ENCODE results near the gene NRCAM.

NRCAM gene

GRCh38 chr7:108158776-108159175 is 297.5 kb downstream of the NRCAM start:
- H3K27me3 ChIP-seq (ENCODE audit: low read length): no peaks in the 10 kb centered on the region; the same call in 1 of the 2 replicates
- H3F3A ChIP-seq (ENCODE audit: insufficient read depth): no peaks in the 10 kb centered on the region
- H4K20me1 ChIP-seq (ENCODE audit: low read depth, low read length): no peaks in the 10 kb centered on the region
- H3K36me3 ChIP-seq (ENCODE audit: low read length): no peaks in the 10 kb centered on the region
- TF ChIP-seq CTCF (IDR thresholded peaks at IDR 0.05; ENCODE audit: insufficient read depth, low read length, poor library complexity, severe bottlenecking): no peak
- no peak for TF ChIP-seq EZH2phosphoT487 (conservative IDR thresholded peaks at IDR 0.05; ENCODE audit: low read length)
- H3K9ac ChIP-seq (ENCODE audit: low read length): no peak overlapping the region
- H3K9me2 ChIP-seq (replicated peaks; ENCODE audit: insufficient read depth, low read length): no peaks in the 10 kb centered on the region
- no peak overlapping the region for H3K4me2 ChIP-seq (ENCODE audit: low read depth, low read length, poor library complexity, severe bottlenecking)
- no peak overlapping the region for H3K4me3 ChIP-seq (ENCODE audit: insufficient read depth, low read length, poor library complexity, severe bottlenecking)
- no peak overlapping the region for H3K27ac ChIP-seq (ENCODE audit: low read depth, low read length)
- H3K79me2 ChIP-seq (ENCODE audit: insufficient read depth, low read length): no peaks in the 10 kb centered on the region
- H3K9me3 ChIP-seq (ENCODE audit: insufficient read depth, low read length): no peaks in the 10 kb centered on the region
- H2AFZ ChIP-seq (ENCODE audit: low read depth, low read length, severe bottlenecking): no peak overlapping the region

GRCh38 chr7:108157606-108158335 is 298.5 kb downstream of the NRCAM start:
- Histone ChIP-seq H3K36me3 (ENCODE audit: low read length) (no peaks in the 10 kb centered on the region), H3K27me3 (ENCODE audit: low read length) (no peaks in the 10 kb centered on the region; the same call in 1 of the 2 replicates), H3K9ac (ENCODE audit: low read length) (no peak overlapping the region), H4K20me1 (ENCODE audit: low read depth, low read length) (no peaks in the 10 kb centered on the region), H3K9me3 (ENCODE audit: insufficient read depth, low read length) (no peaks in the 10 kb centered on the region), H3F3A (ENCODE audit: insufficient read depth) (no peaks in the 10 kb centered on the region), H2AFZ (ENCODE audit: low read depth, low read length, severe bottlenecking) (no peak overlapping the region), H3K4me2 (ENCODE audit: low read depth, low read length, poor library complexity, severe bottlenecking) (no peak overlapping the region), H3K4me3 (ENCODE audit: insufficient read depth, low read length, poor library complexity, severe bottlenecking) (no peak overlapping the region), H3K27ac (ENCODE audit: low read depth, low read length) (no peak overlapping the region), H3K79me2 (ENCODE audit: insufficient read depth, low read length) (no peaks in the 10 kb centered on the region), H3K9me2 (replicated peaks; ENCODE audit: insufficient read depth, low read length) (no peaks in the 10 kb centered on the region)
- TF ChIP-seq EZH2phosphoT487 (conservative IDR thresholded peaks at IDR 0.05; ENCODE audit: low read length) (no peak), CTCF (IDR thresholded peaks at IDR 0.05; ENCODE audit: insufficient read depth, low read length, poor library complexity, severe bottlenecking) (no peak)

GRCh38 chr7:108156897-108157605 is 299.2 kb downstream of the NRCAM start:
- TF ChIP-seq CTCF (IDR thresholded peaks at IDR 0.05; ENCODE audit: insufficient read depth, low read length, poor library complexity, severe bottlenecking): no peak
- TF ChIP-seq EZH2phosphoT487 (conservative IDR thresholded peaks at IDR 0.05; ENCODE audit: low read length): no peak
- no peaks in the 10 kb centered on the region for H3F3A ChIP-seq (ENCODE audit: insufficient read depth)
- H3K36me3 ChIP-seq (ENCODE audit: low read length): no peaks in the 10 kb centered on the region
- no peak overlapping the region for H3K9ac ChIP-seq (ENCODE audit: low read length)
- H3K79me2 ChIP-seq (ENCODE audit: insufficient read depth, low read length): no peaks in the 10 kb centered on the region
- H3K9me2 ChIP-seq (replicated peaks; ENCODE audit: insufficient read depth, low read length): no peaks in the 10 kb centered on the region
- H3K27me3 ChIP-seq (ENCODE audit: low read length): no peaks in the 10 kb centered on the region; the same call in 1 of the 2 replicates
- no peak overlapping the region for H3K27ac ChIP-seq (ENCODE audit: low read depth, low read length)
- no peaks in the 10 kb centered on the region for H3K9me3 ChIP-seq (ENCODE audit: insufficient read depth, low read length)
- no peak overlapping the region for H3K4me3 ChIP-seq (ENCODE audit: insufficient read depth, low read length, poor library complexity, severe bottlenecking)
- no peak overlapping the region for H2AFZ ChIP-seq (ENCODE audit: low read depth, low read length, severe bottlenecking)
- no peak overlapping the region for H3K4me2 ChIP-seq (ENCODE audit: low read depth, low read length, poor library complexity, severe bottlenecking)
- H4K20me1 ChIP-seq (ENCODE audit: low read depth, low read length): no peaks in the 10 kb centered on the region

All from SU-DHL-6 (cell line).